Duodenal mucosa (tissue), 2 donors: ENCODE results near the gene ELP4.

ENCODE experiments used
- H3K27ac ChIP-seq: one replicate; pipeline ENCODE4 v1.7.0; 2013; ENCODE audit warnings: low read depth, low read length
- H3K27me3 ChIP-seq, 2 donors: one replicate each; pipeline ENCODE4 v1.7.0; 2013; ENCODE audit warnings: low read length in 2 of 2, control low read depth in 1 of 2; ENCODE audit not compliant: insufficient read depth in 2 of 2, control insufficient read depth in 1 of 2
- H3K36me3 ChIP-seq, 2 donors: one replicate each; pipeline ENCODE4 v1.7.0; 2013; ENCODE audit warnings: low read length in 2 of 2, control low read depth in 1 of 2; ENCODE audit not compliant: insufficient read depth in 2 of 2, control insufficient read depth in 1 of 2
- H3K4me1 ChIP-seq, 2 donors: one replicate each; pipeline ENCODE4 v1.7.0; 2013; ENCODE audit warnings: low read length in 2 of 2, control low read depth in 1 of 2; ENCODE audit not compliant: insufficient read depth in 2 of 2, control insufficient read depth in 1 of 2
- H3K4me3 ChIP-seq, 2 donors: one replicate each; pipeline ENCODE4 v1.7.0; 2013; ENCODE audit warnings: low read length in 2 of 2, low read depth in 1 of 2
- H3K9ac ChIP-seq, 2 donors: one replicate each; pipeline ENCODE4 v1.7.0; 2013; ENCODE audit warnings: low read length in 2 of 2, low read depth in 1 of 2
- H3K9me3 ChIP-seq, 2 donors: one replicate each; pipeline ENCODE4 v1.7.0; 2013; ENCODE audit warnings: low read length in 2 of 2, control low read depth in 1 of 2; ENCODE audit not compliant: control insufficient read depth in 1 of 2

ELP4 gene

GRCh38 chr11:31780480-31780971 is 271.0 kb downstream of the ELP4 start:
- Histone ChIP-seq H3K27ac (no peak overlapping the region), H3K27me3 (no peaks in the 10 kb centered on the region), H3K9me3 (peaks cover 0 to 4% of the 10 kb centered on the region in 2 donors), H3K9ac (no peak overlapping the region), H3K4me1 (no peaks in the 10 kb centered on the region), H3K4me3 (no peak overlapping the region), H3K36me3 (no peaks in the 10 kb centered on the region)

GRCh38 chr11:31782257-31782656 is 272.7 kb downstream of the ELP4 start:
- Histone ChIP-seq H3K4me3 (no peak overlapping the region), H3K9ac (no peak overlapping the region), H3K4me1 (no peaks in the 10 kb centered on the region), H3K9me3 (peaks cover 0 to 3% of the 10 kb centered on the region in 2 donors), H3K36me3 (no peaks in the 10 kb centered on the region), H3K27me3 (no peaks in the 10 kb centered on the region), H3K27ac (no peak overlapping the region)

GRCh38 chr11:31783252-31783651 is 273.7 kb downstream of the ELP4 start:
- Histone ChIP-seq H3K4me1 (no peaks in the 10 kb centered on the region), H3K27me3 (no peaks in the 10 kb centered on the region), H3K4me3 (no peak overlapping the region), H3K27ac (no peak overlapping the region), H3K9ac (no peak overlapping the region), H3K9me3 (no peaks in the 10 kb centered on the region), H3K36me3 (no peaks in the 10 kb centered on the region)

- Histone ChIP-seq H3K36me3 (no peaks in the 10 kb centered on the region), H3K4me3 (no peak overlapping the region), H3K27ac (no peak overlapping the region), H3K9me3 (no peaks in the 10 kb centered on the region), H3K4me1 (no peaks in the 10 kb centered on the region), H3K9ac (no peak overlapping the region), H3K27me3 (no peaks in the 10 kb centered on the region)
These were observed 275.0 kb downstream of the ELP4 start for GRCh38 chr11:31784611-31785010.

GRCh38 chr11:31786996-31787685 is 277.6 kb downstream of the ELP4 start:
- no peak overlapping the region for H3K27ac ChIP-seq
- no peaks in the 10 kb centered on the region for H3K9me3 ChIP-seq
- no peaks in the 10 kb centered on the region for H3K4me1 ChIP-seq
- H3K4me3 ChIP-seq = no peak overlapping the region
- H3K9ac ChIP-seq = no peak overlapping the region
- no peaks in the 10 kb centered on the region for H3K36me3 ChIP-seq
- H3K27me3 ChIP-seq = no peaks in the 10 kb centered on the region

- Histone ChIP-seq H3K4me1 (no peaks in the 10 kb centered on the region), H3K9me3 (no peaks in the 10 kb centered on the region), H3K9ac (no peak overlapping the region), H3K4me3 (no peak overlapping the region), H3K27me3 (peaks cover 0 to 5% of the 10 kb centered on the region in 2 donors), H3K27ac (no peak overlapping the region), H3K36me3 (no peaks in the 10 kb centered on the region)
These were observed 278.5 kb downstream of the ELP4 start for GRCh38 chr11:31788085-31788484.

GRCh38 chr11:31790649-31791048 is 281.1 kb downstream of the ELP4 start:
- H3K9ac ChIP-seq = no peak overlapping the region
- peaks cover 5 to 8% of the 10 kb centered on the region in 2 donors for H3K27me3 ChIP-seq
- H3K4me3 ChIP-seq = no peak overlapping the region

GRCh38 chr11:31792036-31792435 is 282.5 kb downstream of the ELP4 start:
- Histone ChIP-seq H3K27ac (no peak overlapping the region), H3K9ac (no peak overlapping the region), H3K27me3 (peaks cover 10 to 22% of the 10 kb centered on the region in 2 donors), H3K9me3 (no peaks in the 10 kb centered on the region), H3K4me1 (no peaks in the 10 kb centered on the region), H3K36me3 (no peaks in the 10 kb centered on the region), H3K4me3 (no peak overlapping the region)

More at GRCh38 chr11:31790649-31791048, 281.1 kb downstream of the ELP4 start:
- no peaks in the 10 kb centered on the region for H3K36me3 ChIP-seq
- H3K9me3 ChIP-seq = no peaks in the 10 kb centered on the region
- no peak overlapping the region for H3K27ac ChIP-seq
- H3K4me1 ChIP-seq = no peaks in the 10 kb centered on the region

GRCh38 chr11:31792456-31792855 is 282.9 kb downstream of the ELP4 start:
- H3K27ac ChIP-seq = no peak overlapping the region
- peaks cover 12 to 25% of the 10 kb centered on the region in 2 donors for H3K27me3 ChIP-seq
- H3K9me3 ChIP-seq = no peaks in the 10 kb centered on the region
- H3K36me3 ChIP-seq = no peaks in the 10 kb centered on the region
- H3K4me3 ChIP-seq = no peak overlapping the region
- H3K4me1 ChIP-seq = no peaks in the 10 kb centered on the region
- H3K9ac ChIP-seq = no peak overlapping the region

GRCh38 chr11:31793264-31793663 is 283.7 kb downstream of the ELP4 start:
- H3K36me3 ChIP-seq = no peaks in the 10 kb centered on the region
- H3K9ac ChIP-seq = no peak overlapping the region
- no peak overlapping the region for H3K27ac ChIP-seq
- peaks cover 0 to 1% of the 10 kb centered on the region in 2 donors for H3K4me1 ChIP-seq
- no peak overlapping the region for H3K4me3 ChIP-seq
- no peaks in the 10 kb centered on the region for H3K9me3 ChIP-seq
- H3K27me3 ChIP-seq = peaks cover 19 to 33% of the 10 kb centered on the region in 2 donors
